Aorta (tissue), 5 donors: Measurements from ENCODE around the gene PRSS3. TPM values are rescaled to one million over a fixed set of nuclear protein-coding genes. Genes with fewer than 3 reads are reported as not detected.
A peak's percentile ranks its signal among the peaks of the same experiment; 100 is the strongest.
"Not testable (repeated sequence)": the region's sequence is repeated elsewhere in the genome, so short reads cannot be mapped to it uniquely, and the experiment has no call there.

Source experiments
- ATAC-seq: fragments of 200-7000 bp; cut with Tn5 transposase; one replicate; pipeline ENCODE4 v1.9.1; 2022; ENCODE audit warnings: moderate library complexity; ENCODE audit not compliant: low FRiP score
- DNase-seq, 2 donors: peaks; one replicate each; pipeline ENCODE4 v3.0.0-alpha.2; 2020
- H3K27ac ChIP-seq, 2 donors: one replicate each; pipeline ENCODE4 v1.5.1; 2013; ENCODE audit warnings: low read length in 2 of 2, mild to moderate bottlenecking in 2 of 2, moderate library complexity in 2 of 2, control low read depth in 1 of 2, inconsistent platforms in 1 of 2, low read depth in 1 of 2
- H3K27me3 ChIP-seq, 2 donors: one replicate each; pipeline ENCODE4 v1.6.1; 2013; ENCODE audit warnings: control low read depth in 1 of 2, low read length in 1 of 2, mild to moderate bottlenecking in 1 of 2, moderate library complexity in 1 of 2; ENCODE audit not compliant: insufficient read depth in 2 of 2, control insufficient read depth in 1 of 2
- H3K36me3 ChIP-seq, 2 donors: one replicate each; pipeline ENCODE4 v1.6.1; 2013; ENCODE audit warnings: control low read depth in 1 of 2, low read length in 1 of 2, mild to moderate bottlenecking in 1 of 2; ENCODE audit not compliant: insufficient read depth in 2 of 2, control insufficient read depth in 1 of 2
- H3K4me1 ChIP-seq, 2 donors: one replicate each; pipeline ENCODE4 v1.6.1; 2013; ENCODE audit warnings: low read length in 2 of 2, control low read depth in 1 of 2, mild to moderate bottlenecking in 1 of 2, moderate library complexity in 1 of 2; ENCODE audit not compliant: insufficient read depth in 2 of 2, control insufficient read depth in 1 of 2
- H3K4me3 ChIP-seq, 2 donors: one replicate each; pipeline ENCODE4 v1.5.1; 2013; ENCODE audit warnings: low read length in 2 of 2, control low read depth in 1 of 2, mild to moderate bottlenecking in 1 of 2
- H3K9me3 ChIP-seq: one replicate; pipeline ENCODE4 v1.6.1; 2013; ENCODE audit warnings: mild to moderate bottlenecking, low read length; ENCODE audit not compliant: control insufficient read depth
- WGBS, 2 donors: extraction: QIAGEN DNeasy Blood & Tissue Kit; methylation state at CpG; one replicate each; pipeline ENCODE4 v1.1.7; 2013; 5-methylcytosine and 5-hydroxymethylcytosine counted together
- intact Hi-C, 2 donors: fragments of 100-400 bp; cut with DNase I; formaldehyde crosslinking; loops; one replicate each; pipeline versions ENCODE4 v1.14.2 to v1.15.0; 2022
- polyA plus RNA-seq, 2 donors: library from polyadenylated mRNA; stranded (reverse); fragments of 200-250 nt; gene quantifications; one replicate each; pipeline ENCODE4 v1.2.3, GENCODE V29; 2013
- total RNA-seq, 2 donors: library from RNA; stranded (reverse); fragmentation: NEBNext Ultra II Directional; extraction: Animal tissue kit (Norgen Biotek cat#: 25700); gene quantifications; one replicate each; pipeline ENCODE4 v1.2.1, GENCODE V29; 2021
- donor health status: healthy with polysubstance abuse.
- donor health status: Bipolar disorder and iron deficiency.
- donor health status: DM: no; HTN: no; CAD: no.
- donor health status: DM: no; HTN: no; CAD: no.
- donor health status: DM: yes; HTN: yes; CAD: no.

PRSS3 gene
- total and polyA plus RNA-seq, 4 donors, result 2.0 to 59.5 TPM; not detected in 2

DNA sequence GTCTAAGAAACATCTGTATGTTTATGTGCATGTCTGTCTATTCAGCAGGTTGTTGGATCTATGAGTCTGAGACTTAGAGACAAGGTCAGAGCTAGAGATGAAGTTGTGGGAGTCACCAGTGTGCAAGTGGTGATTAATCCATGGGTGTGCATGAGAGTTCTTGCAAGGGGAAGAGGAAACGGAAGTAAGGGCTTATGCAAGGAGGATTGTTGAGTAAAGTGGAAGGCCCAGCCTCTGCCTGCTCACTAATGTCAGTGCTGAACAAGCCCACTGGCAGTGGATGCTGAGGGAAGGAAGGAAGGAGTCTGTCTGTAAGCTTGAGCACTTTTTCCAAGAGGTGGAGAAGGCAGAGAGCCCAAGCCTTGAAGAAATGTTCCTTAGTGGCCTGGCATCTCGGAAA, 35.7 kb upstream of the PRSS3 start:
- WGBS, 2 donors, result 86 to 94% methylated on average over 2 of the region's 2 CpGs
- intact Hi-C loops, H3K4me3 ChIP-seq, H3K27me3 ChIP-seq, H3K4me1 ChIP-seq, H3K36me3 ChIP-seq, H3K27ac ChIP-seq, H3K9me3 ChIP-seq, ATAC-seq: not testable (repeated sequence)
- DNase-seq, result peak in 1 of 2 donors; percentile 50

DNA sequence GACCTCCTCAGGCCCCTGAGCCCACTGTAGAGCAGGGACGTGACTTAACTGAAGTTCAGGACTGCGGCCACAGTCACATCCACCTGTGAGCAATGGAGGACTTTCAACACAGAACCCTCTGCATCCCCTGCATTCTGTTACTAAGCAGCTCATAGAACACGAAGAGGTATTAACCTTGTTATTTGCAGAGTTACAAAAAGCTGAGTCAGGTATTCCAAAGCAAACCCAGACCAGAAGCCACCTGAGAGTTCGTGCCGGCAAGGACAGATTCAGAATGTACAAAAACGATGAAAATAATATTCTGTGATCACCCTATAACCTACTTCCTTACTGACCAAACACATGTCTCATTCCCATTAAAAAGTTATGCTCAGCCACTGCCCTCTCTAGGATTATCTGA, 33.0 kb upstream of the PRSS3 start:
- H3K27ac ChIP-seq, result no peak overlapping the region
- no peak overlapping the region for H3K4me3 ChIP-seq
- WGBS, 2 donors, result 73 to 77% methylated on average over 6 of the region's 6 CpGs
- ATAC-seq, result no peak
- no peaks in the 10 kb centered on the region for H3K9me3 ChIP-seq
- H3K36me3 ChIP-seq, result no peaks in the 10 kb centered on the region
- no peak for DNase-seq
- intact Hi-C loops, result no loop called here
- H3K27me3 ChIP-seq, result no peaks in the 10 kb centered on the region
- H3K4me1 ChIP-seq, result no peaks in the 10 kb centered on the region

DNA sequence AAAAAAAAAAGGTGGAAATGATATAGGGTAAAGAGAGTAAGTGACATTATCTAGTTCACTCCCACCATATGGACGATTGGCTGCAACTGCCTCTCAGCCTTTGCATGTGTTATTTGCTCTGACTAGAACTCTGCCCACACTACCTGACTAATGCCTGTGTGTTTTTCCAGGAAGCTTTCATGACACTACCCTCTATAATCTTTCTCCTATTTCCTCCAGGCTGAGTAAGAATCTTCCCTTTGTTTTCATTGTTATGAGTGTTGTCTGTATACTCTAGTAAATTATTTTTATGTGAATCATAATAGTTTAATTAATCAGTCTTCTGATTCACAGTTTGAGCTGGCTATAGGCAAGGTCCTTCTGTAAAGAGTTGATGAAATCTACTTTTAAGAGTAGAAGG, 31.7 kb upstream of the PRSS3 start:
- H3K27ac ChIP-seq, intact Hi-C loops, ATAC-seq, H3K9me3 ChIP-seq, DNase-seq, H3K4me1 ChIP-seq, H3K36me3 ChIP-seq, H3K27me3 ChIP-seq, H3K4me3 ChIP-seq: not testable (repeated sequence)
- WGBS, 2 donors, result 44 to 54% methylated on average over 1 of the region's 1 CpG

DNA sequence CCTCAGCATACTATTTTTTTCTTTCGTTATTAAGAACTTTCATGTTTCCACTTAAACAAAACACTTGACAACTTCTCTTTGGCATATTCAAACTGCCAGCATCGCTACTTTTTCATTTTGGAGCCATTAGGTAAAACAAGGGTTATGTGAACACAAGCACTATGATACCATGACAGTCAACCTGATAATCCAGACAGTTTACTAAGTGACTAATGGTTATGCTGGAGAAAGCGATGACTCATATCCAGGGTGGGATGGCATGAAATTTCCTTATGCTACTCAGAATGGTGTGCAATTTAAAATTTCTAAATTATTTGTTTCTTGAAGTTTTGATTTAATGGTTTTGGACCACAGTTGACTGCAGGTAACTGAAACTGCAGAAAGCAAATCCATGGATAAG, 29.9 kb upstream of the PRSS3 start:
- ATAC-seq, result no peak
- Histone ChIP-seq H3K9me3 (no peaks in the 10 kb centered on the region), H3K36me3 (no peaks in the 10 kb centered on the region), H3K4me1 (no peaks in the 10 kb centered on the region), H3K27ac (no peak overlapping the region), H3K27me3 (no peaks in the 10 kb centered on the region), H3K4me3 (no peak overlapping the region)
- WGBS, 2 donors, result 89% methylated on average over 3 of the region's 3 CpGs
- DNase-seq, result no peak
- intact Hi-C loops, result no loop called here

DNA sequence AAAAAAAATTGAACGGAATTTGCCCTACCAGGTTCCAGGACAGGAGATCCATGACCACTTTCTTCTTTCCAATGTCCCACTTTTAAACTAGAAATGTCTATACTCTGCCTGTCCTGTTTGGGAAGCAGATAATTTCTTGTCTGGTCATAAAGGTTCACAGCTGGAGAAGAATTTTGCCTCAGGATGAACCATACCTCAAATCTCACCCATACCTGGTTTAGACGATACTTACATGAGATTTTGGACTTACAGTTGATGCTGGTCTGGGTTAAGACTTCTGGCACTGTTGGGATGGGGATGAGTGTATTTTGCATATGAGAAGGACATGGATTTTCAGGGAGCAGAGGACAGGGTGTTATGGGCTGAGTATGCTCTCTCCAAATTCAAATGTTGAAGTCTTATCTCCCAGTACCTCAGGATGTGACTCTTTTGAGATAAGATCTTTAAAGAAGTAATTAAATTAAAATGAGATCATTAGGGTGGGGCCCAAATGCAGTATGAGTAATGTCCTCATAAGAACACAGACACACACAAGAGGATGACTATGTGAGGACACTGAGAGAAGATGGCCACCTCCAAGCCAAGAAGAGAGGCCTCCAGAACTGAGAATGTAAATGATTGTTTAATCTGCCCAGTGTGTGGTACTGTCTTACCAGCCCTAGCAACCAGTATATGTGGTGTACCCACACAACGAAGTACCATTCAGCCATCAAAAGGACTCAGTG, 25.0 kb upstream of the PRSS3 start:
- DNase-seq, H3K4me3 ChIP-seq, intact Hi-C loops, H3K4me1 ChIP-seq, H3K27ac ChIP-seq, H3K27me3 ChIP-seq, H3K9me3 ChIP-seq, H3K36me3 ChIP-seq, ATAC-seq: not testable (repeated sequence)
- 90 to 95% methylated on average over 3 of the region's 3 CpGs for WGBS, 2 donors

DNA sequence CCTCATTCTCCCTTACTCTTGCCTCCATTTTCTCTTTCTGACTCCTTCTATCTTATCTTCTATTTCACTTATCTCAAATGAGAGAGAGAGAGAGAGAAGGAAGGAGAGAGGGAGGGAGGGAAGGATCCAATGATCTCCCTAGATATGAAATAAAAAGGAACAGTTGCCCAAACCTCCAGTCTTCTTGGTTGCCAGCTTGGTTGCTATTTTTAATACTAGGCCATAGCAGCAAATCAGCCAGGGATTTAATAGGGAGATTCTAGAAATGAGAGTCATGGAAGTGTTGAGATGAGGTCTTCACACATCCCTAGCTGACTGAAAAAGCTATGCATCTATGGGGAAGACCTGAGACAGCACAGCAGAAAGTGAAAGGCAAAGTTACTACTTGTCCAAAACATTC, 22.2 kb upstream of the PRSS3 start:
- ATAC-seq, H3K4me1 ChIP-seq, H3K27ac ChIP-seq, H3K4me3 ChIP-seq, DNase-seq, H3K27me3 ChIP-seq, H3K9me3 ChIP-seq, H3K36me3 ChIP-seq, intact Hi-C loops: not testable (repeated sequence)

DNA sequence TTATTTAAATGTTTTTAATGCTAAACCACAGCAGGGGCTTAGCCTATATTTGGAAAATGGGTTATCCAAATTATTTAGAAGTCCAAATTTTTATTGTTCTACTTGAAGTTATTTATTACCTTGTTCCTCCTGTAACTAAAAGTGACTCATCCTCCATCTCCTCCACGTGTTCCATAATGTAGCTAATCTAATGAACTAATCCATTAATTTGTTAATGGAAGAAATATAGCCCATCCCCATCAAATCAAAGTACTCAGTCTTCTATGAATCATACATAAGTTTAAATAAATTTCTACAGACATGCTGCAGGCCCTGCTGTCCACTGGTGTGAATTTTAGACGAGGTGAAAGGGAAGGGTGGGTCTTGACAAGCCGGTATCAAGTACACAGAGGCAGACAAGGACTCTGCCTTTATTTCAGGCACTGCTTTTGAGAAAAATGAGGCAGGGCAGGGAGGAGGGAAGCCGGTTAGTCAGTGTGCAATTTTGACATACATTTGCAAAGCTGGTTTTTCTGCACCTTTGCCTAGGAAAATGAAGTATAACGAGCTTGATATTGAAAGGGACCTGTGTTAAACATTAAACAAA, 21.2 kb upstream of the PRSS3 start:
- intact Hi-C loops, H3K4me1 ChIP-seq, H3K9me3 ChIP-seq, H3K27me3 ChIP-seq, H3K4me3 ChIP-seq, DNase-seq, H3K27ac ChIP-seq, H3K36me3 ChIP-seq, ATAC-seq: not testable (repeated sequence)
- 78 to 82% methylated on average over 5 of the region's 5 CpGs for WGBS, 2 donors

DNA sequence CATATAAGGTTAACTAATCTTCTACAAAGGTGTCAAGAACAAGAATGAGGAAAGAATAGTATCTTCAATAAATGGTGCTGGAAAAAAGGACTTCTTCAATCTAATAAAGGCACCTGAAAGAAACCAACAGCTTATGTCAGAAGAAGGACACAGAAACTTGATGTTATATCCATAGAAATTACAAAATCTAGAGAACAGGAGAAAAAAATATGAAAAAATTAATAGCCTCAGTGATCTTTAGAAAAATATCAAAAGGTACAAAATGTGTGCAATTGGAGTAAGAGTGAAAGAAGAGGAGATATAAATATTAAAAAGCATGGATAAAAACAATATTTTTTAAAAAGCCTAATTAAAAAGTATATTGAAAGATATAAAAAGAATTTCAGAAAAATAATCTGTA, 18.8 kb upstream of the PRSS3 start:
- ATAC-seq (no peak), DNase-seq (no peak)
- no peaks in the 10 kb centered on the region for H3K4me1 ChIP-seq
- no peak overlapping the region for H3K27ac ChIP-seq
- H3K4me3 ChIP-seq, result no peak overlapping the region
- intact Hi-C loops, result no loop called here
- H3K9me3 ChIP-seq, result no peaks in the 10 kb centered on the region
- H3K36me3 ChIP-seq, result no peaks in the 10 kb centered on the region
- no peaks in the 10 kb centered on the region for H3K27me3 ChIP-seq

DNA sequence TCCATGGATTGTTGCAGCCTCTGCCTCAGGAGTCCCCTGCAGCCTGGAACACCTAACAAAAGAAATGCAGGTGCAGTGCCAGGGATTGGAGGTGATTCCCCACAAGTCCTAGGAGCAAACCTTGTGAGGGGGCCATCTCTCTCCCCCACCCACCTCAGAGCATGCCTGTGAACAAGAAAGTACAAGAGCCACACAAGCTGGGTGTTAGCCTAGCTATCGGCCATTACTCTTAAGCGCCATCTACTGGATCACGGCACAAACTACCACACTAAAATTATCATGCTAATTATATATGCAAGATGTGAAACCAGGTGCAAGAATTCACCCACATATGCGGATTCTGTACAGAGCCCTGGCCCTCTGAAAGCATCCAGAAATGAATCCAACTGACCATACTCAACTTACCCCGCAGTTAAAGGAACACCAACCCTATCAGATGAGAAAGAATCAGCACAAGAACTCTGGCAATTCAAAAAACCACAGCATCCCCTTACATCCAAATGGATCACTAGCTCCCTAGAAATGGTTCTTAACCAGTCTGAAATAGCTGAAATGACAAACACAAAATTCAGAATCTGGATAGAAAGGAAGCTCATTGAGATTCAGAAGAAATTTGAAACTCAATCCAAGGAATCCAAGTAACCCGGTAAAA, 16.5 kb upstream of the PRSS3 start:
- Histone ChIP-seq H3K27ac (no peak overlapping the region), H3K9me3 (no peaks in the 10 kb centered on the region), H3K27me3 (no peaks in the 10 kb centered on the region), H3K36me3 (no peaks in the 10 kb centered on the region), H3K4me1 (no peaks in the 10 kb centered on the region), H3K4me3 (no peak overlapping the region)
- ATAC-seq, result no peak
- DNase-seq, result no peak
- 14 to 17% methylated on average over 6 of the region's 6 CpGs for WGBS, 2 donors
- intact Hi-C loops, result no loop called here
